Measurements from ENCODE around the gene ATF7. TPM values are rescaled to one million over a fixed set of nuclear protein-coding genes. Genes with fewer than 3 reads are reported as not detected.

Gene ATF7
- total and polyA plus RNA-seq, 2 of the 13 experiments (the other 11 are each of a cell fraction or from before 2014, with no cell fraction given) = 9.6 to 16.2 TPM

DNA sequence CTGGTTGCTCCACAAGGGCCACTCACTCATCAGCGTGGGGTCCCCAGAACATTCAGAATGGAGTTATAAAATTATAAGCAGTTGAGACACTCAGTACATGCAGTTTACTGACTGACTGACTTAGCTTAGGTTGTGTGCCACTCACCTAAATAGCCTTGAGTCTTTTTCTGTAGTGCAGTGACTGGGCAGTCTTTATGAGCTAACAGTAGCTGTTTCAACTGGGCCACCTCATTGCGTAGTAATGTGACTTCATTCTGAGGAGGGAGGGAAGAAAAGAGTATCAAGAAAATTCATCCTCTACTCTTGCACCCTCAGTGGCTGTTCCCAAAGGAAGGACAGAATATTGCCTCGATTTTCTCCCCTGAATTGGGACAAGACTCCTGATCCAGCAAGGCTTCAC lies 103.1 kb downstream of the ATF7 start:
- FAIRE-seq (no peak), ATAC-seq (no peak), DNase-seq (ENCODE audit: low spot score) (no peak)
- no peak overlapping the region for H2AFZ ChIP-seq (ENCODE audit: low read length)
- no peak overlapping the region for H3K9ac ChIP-seq (ENCODE audit: insufficient read depth, low read depth, low read length)
- BruUV-seq (replicated peaks) = no TSS peak
- H3K27me3 ChIP-seq (ENCODE audit: control insufficient read depth in 1 of 2, insufficient read depth in 2 of 2, low read length in 2 of 2) = no peaks in the 10 kb centered on the region
- H3K27ac ChIP-seq (ENCODE audit: extremely low read length, insufficient read depth, low read length) = no peak overlapping the region
- no peak overlapping the region for H3K4me2 ChIP-seq (ENCODE audit: low read depth, low read length)
- H4K20me1 ChIP-seq (ENCODE audit: insufficient read depth, low read length) = no peaks in the 10 kb centered on the region
- H3K79me2 ChIP-seq (ENCODE audit: insufficient read depth, low read length) = no peaks in the 10 kb centered on the region
- no peaks in the 10 kb centered on the region for H3K9me3 ChIP-seq (ENCODE audit: low read length)
- no peak overlapping the region for H3K4me3 ChIP-seq (replicated peaks in 1 of 3; ENCODE audit: insufficient read depth in 1 of 3, low read depth in 2 of 3, low read length in 3 of 3)
- H3K4me1 ChIP-seq (ENCODE audit: insufficient read depth, low read length) = no peaks in the 10 kb centered on the region
- POLR2A ChIA-PET = interaction anchor here (1.0 to 1.2 kb wide), 2 partner anchors 22 to 152 kb away, joined by 3 to 4 read pairs; partner anchors contain the start of gene TARBP2
- CTCF ChIA-PET (ENCODE audit: low intra/inter-chr PET ratio, low total read pairs) = no interaction called here
- WGBS (ENCODE audit: low lambda C conversion rate) = 80% methylated on average over 3 of the region's 3 CpGs
- intact Hi-C loops (cut with micrococcal nuclease; ENCODE audit: unreplicated experiment) (no loop called here), in situ Hi-C loops (cut with HindIII; ENCODE audit: extremely low pct_ligation_motif_present, low pct_unique_long_range_greater_than_20kb) (no loop called here)
- no peak for TF ChIP-seq ZNF737 (CRISPR knock-in tag; IDR thresholded peaks at IDR 0.05; ENCODE audit: borderline replicate concordance)
- peaks cover 11 to 53% of the 10 kb centered on the region in 2 experiments for H3K36me3 ChIP-seq (replicated peaks in 1 of 2; ENCODE audit: control insufficient read depth in 1 of 2, insufficient read depth in 2 of 2, low read length in 2 of 2)

DNA sequence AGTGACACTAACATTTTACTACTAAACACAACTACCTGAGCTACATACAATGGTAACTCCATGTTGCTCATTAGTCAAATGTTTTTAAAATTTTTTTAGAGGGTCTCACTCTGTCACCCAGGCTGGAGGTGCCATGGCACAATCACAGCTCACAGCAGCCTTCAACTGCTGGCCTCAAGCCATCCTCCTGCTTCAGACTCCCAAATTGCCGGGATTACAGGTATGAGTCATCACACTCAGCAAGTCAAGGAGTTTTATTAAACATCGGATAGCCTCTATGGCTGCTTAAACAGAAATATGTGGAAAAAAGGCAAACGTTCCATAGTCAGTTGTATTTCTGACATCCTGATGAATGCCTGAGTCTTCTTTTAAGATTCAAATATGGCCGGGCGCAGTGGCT lies 107.8 kb downstream of the ATF7 start:
- Histone ChIP-seq H3K27ac (ENCODE audit: extremely low read length, insufficient read depth, low read length) (no peak overlapping the region), H3K4me3 (replicated peaks in 1 of 3; ENCODE audit: insufficient read depth in 1 of 3, low read depth in 2 of 3, low read length in 3 of 3) (no peak overlapping the region), H3K4me2 (ENCODE audit: low read depth, low read length) (no peak overlapping the region), H3K36me3 (replicated peaks in 1 of 2; ENCODE audit: control insufficient read depth in 1 of 2, insufficient read depth in 2 of 2, low read length in 2 of 2) (peaks cover 20 to 74% of the 10 kb centered on the region in 2 experiments), H2AFZ (ENCODE audit: low read length) (no peak overlapping the region), H3K4me1 (ENCODE audit: insufficient read depth, low read length) (no peaks in the 10 kb centered on the region), H3K9me3 (ENCODE audit: low read length) (no peaks in the 10 kb centered on the region), H3K27me3 (ENCODE audit: control insufficient read depth in 1 of 2, insufficient read depth in 2 of 2, low read length in 2 of 2) (no peaks in the 10 kb centered on the region), H3K9ac (ENCODE audit: insufficient read depth, low read depth, low read length) (no peak overlapping the region), H4K20me1 (ENCODE audit: insufficient read depth, low read length) (no peaks in the 10 kb centered on the region), H3K79me2 (ENCODE audit: insufficient read depth, low read length) (no peaks in the 10 kb centered on the region)
- DNase-seq (ENCODE audit: low spot score) = no peak
- WGBS (ENCODE audit: low lambda C conversion rate) = 96% methylated on average over 5 of the region's 5 CpGs
- ChIA-PET POLR2A (interaction anchor here (0.9 kb wide), 1 partner anchor 17 kb away, joined by 5 read pairs; the partner anchor contains the start of gene TARBP2), CTCF (ENCODE audit: low intra/inter-chr PET ratio, low total read pairs) (no interaction called here)
- no peak for ATAC-seq
- no TSS peak for BruUV-seq (replicated peaks)
- intact Hi-C loops (cut with micrococcal nuclease; ENCODE audit: unreplicated experiment) = no loop called here
- in situ Hi-C loops (cut with HindIII; ENCODE audit: extremely low pct_ligation_motif_present, low pct_unique_long_range_greater_than_20kb) = no loop called here
- no peak for FAIRE-seq
- TF ChIP-seq ZMAT3 (CRISPR knock-in tag; conservative IDR thresholded peaks at IDR 0.05) (no peak), TAF15 (IDR thresholded peaks at IDR 0.05; ENCODE audit: low read depth, low read length, poor library complexity, severe bottlenecking) (no peak), PITX1 (CRISPR knock-in tag; IDR thresholded peaks at IDR 0.05) (no peak), ZFP41 (CRISPR knock-in tag; IDR thresholded peaks at IDR 0.05; ENCODE audit: borderline replicate concordance) (no peak), ZMYM4 (CRISPR knock-in tag; IDR thresholded peaks at IDR 0.05) (no peak), MEIS2 (CRISPR knock-in tag; IDR thresholded peaks at IDR 0.05) (no peak), ZIK1 (CRISPR knock-in tag; IDR thresholded peaks at IDR 0.05; ENCODE audit: borderline replicate concordance, low read depth) (no peak), SYNCRIP (IDR thresholded peaks at IDR 0.05; ENCODE audit: insufficient read depth, low read depth, low read length) (no peak), ZNF337 (CRISPR knock-in tag; IDR thresholded peaks at IDR 0.05; ENCODE audit: borderline replicate concordance, low read depth) (no peak), KDM3A (CRISPR knock-in tag; IDR thresholded peaks at IDR 0.05; ENCODE audit: low read depth) (no peak), ZNF891 (CRISPR knock-in tag; IDR thresholded peaks at IDR 0.05) (no peak)
- TF ChIP-seq, protein P1, sequence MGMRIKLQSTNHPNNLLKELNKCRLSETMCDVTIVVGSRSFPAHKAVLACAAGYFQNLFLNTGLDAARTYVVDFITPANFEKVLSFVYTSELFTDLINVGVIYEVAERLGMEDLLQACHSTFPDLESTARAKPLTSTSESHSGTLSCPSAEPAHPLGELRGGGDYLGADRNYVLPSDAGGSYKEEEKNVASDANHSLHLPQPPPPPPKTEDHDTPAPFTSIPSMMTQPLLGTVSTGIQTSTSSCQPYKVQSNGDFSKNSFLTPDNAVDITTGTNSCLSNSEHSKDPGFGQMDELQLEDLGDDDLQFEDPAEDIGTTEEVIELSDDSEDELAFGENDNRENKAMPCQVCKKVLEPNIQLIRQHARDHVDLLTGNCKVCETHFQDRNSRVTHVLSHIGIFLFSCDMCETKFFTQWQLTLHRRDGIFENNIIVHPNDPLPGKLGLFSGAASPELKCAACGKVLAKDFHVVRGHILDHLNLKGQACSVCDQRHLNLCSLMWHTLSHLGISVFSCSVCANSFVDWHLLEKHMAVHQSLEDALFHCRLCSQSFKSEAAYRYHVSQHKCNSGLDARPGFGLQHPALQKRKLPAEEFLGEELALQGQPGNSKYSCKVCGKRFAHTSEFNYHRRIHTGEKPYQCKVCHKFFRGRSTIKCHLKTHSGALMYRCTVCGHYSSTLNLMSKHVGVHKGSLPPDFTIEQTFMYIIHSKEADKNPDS (CRISPR knock-in tag; IDR thresholded peaks at IDR 0.05) = no peak
- TF ChIP-seq, protein P2, sequence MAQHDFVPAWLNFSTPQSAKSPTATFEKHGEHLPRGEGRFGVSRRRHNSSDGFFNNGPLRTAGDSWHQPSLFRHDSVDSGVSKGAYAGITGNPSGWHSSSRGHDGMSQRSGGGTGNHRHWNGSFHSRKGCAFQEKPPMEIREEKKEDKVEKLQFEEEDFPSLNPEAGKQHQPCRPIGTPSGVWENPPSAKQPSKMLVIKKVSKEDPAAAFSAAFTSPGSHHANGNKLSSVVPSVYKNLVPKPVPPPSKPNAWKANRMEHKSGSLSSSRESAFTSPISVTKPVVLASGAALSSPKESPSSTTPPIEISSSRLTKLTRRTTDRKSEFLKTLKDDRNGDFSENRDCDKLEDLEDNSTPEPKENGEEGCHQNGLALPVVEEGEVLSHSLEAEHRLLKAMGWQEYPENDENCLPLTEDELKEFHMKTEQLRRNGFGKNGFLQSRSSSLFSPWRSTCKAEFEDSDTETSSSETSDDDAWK (CRISPR knock-in tag; IDR thresholded peaks at IDR 0.05) = no peak
- TF ChIP-seq, protein P3, sequence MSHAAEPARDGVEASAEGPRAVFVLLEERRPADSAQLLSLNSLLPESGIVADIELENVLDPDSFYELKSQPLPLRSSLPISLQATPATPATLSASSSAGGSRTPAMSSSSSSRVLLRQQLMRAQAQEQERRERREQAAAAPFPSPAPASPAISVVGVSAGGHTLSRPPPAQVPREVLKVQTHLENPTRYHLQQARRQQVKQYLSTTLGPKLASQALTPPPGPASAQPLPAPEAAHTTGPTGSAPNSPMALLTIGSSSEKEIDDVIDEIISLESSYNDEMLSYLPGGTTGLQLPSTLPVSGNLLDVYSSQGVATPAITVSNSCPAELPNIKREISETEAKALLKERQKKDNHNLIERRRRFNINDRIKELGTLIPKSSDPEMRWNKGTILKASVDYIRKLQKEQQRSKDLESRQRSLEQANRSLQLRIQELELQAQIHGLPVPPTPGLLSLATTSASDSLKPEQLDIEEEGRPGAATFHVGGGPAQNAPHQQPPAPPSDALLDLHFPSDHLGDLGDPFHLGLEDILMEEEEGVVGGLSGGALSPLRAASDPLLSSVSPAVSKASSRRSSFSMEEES (CRISPR knock-in tag; IDR thresholded peaks at IDR 0.05) = no peak

Measured in HepG2 (cell line).